ENCODE measurements around the gene CXCL8. TPM values are rescaled to one million over a fixed set of nuclear protein-coding genes. Genes with fewer than 3 reads are reported as not detected.

The CXCL8 gene
- polyA plus RNA-seq, 1 donor from 2014 or later: not detected

DNA sequence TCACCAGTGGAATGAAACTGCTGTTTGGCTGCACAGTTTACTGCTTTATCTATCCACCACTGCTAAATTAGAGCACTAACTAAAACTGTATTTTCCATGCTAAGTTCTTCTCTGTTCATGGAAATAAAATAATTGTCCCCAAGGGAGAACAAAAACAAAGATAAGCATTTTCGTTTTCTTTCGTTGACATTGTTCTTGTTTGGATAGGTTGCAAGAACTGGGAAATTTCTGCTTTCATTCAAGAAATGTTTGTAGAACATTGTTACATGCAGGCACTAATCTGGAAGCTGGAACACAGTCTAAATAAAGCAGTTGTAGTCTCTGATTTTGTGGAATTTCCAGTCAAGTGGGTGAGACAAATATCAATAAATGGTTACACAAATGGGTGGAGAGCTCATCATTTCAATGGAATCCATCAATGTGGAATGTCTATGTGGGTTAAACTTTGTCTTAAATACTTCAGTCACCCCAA, 5.8 kb upstream of the CXCL8 start:
- Histone ChIP-seq H3K4me3 (ENCODE audit: low read length) (no peak overlapping the region), H3K9me3 (ENCODE audit: low read length) (no peaks in the 10 kb centered on the region), H3K9me2 (ENCODE audit: insufficient read depth, low read length) (no peaks in the 10 kb centered on the region), H3K4me2 (ENCODE audit: low read length) (no peak overlapping the region), H2AFZ (ENCODE audit: low read depth, low read length) (no peak overlapping the region), H3K27ac (ENCODE audit: low read length) (no peak overlapping the region), H3F3A (ENCODE audit: insufficient read depth, low read length, poor library complexity, severe bottlenecking) (no peaks in the 10 kb centered on the region), H3K27me3 (ENCODE audit: insufficient read depth, low read depth, low read length) (no peaks in the 10 kb centered on the region), H3K79me2 (replicated peaks; ENCODE audit: insufficient read depth, low read length) (no peaks in the 10 kb centered on the region), H4K20me1 (ENCODE audit: insufficient read depth) (no peaks in the 10 kb centered on the region), H3K9ac (ENCODE audit: low read length) (no peak overlapping the region), H3K36me3 (ENCODE audit: insufficient read depth, low read length) (no peaks in the 10 kb centered on the region)
- no peak for TF ChIP-seq RAD21 (conservative IDR thresholded peaks at IDR 0.05)
- no peak for TF ChIP-seq SMC3 (conservative IDR thresholded peaks at IDR 0.05; ENCODE audit: poor library complexity)
- TF ChIP-seq, protein P1, sequence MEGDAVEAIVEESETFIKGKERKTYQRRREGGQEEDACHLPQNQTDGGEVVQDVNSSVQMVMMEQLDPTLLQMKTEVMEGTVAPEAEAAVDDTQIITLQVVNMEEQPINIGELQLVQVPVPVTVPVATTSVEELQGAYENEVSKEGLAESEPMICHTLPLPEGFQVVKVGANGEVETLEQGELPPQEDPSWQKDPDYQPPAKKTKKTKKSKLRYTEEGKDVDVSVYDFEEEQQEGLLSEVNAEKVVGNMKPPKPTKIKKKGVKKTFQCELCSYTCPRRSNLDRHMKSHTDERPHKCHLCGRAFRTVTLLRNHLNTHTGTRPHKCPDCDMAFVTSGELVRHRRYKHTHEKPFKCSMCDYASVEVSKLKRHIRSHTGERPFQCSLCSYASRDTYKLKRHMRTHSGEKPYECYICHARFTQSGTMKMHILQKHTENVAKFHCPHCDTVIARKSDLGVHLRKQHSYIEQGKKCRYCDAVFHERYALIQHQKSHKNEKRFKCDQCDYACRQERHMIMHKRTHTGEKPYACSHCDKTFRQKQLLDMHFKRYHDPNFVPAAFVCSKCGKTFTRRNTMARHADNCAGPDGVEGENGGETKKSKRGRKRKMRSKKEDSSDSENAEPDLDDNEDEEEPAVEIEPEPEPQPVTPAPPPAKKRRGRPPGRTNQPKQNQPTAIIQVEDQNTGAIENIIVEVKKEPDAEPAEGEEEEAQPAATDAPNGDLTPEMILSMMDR (IDR thresholded peaks at IDR 0.05; ENCODE audit: poor library complexity, severe bottlenecking): no peak
- TF ChIP-seq TAF1 (IDR thresholded peaks at IDR 0.05; ENCODE audit: low read depth): no peak

DNA sequence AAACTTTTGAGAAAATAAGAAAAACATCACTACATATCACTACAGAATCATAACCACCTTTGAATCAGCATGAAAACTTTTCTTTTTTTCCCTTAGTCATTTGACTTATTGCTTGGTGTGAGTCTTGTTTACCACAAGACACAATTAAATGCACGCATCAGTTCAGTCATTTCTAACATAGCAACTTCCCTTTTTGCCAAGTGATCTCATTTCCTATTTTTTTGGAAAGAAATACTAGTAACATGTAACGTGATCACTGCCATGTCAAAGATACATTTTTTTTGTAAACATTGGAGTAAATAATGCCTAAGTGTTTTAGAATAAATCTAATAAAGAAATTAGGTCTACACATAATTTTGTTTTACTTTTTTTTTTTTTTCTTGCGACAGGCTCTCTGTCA, 5.1 kb upstream of the CXCL8 start:
- H3K79me2 ChIP-seq (replicated peaks; ENCODE audit: insufficient read depth, low read length): no peaks in the 10 kb centered on the region
- no peaks in the 10 kb centered on the region for H3K9me3 ChIP-seq (ENCODE audit: low read length)
- no peak overlapping the region for H2AFZ ChIP-seq (ENCODE audit: low read depth, low read length)
- H3K9me2 ChIP-seq (ENCODE audit: insufficient read depth, low read length): no peaks in the 10 kb centered on the region
- no peaks in the 10 kb centered on the region for H3K36me3 ChIP-seq (ENCODE audit: insufficient read depth, low read length)
- H3K27me3 ChIP-seq (ENCODE audit: insufficient read depth, low read depth, low read length): no peaks in the 10 kb centered on the region
- TF ChIP-seq SMC3 (conservative IDR thresholded peaks at IDR 0.05; ENCODE audit: poor library complexity) (no peak), EP300 (conservative IDR thresholded peaks at IDR 0.05; ENCODE audit: poor library complexity, severe bottlenecking) (no peak), TAF1 (IDR thresholded peaks at IDR 0.05; ENCODE audit: low read depth) (no peak), MXI1 (conservative IDR thresholded peaks at IDR 0.05; ENCODE audit: poor library complexity, severe bottlenecking) (no peak), POLR2AphosphoS5 (IDR thresholded peaks at IDR 0.05) (no peak), RAD21 (conservative IDR thresholded peaks at IDR 0.05) (no peak), EZH2 (IDR thresholded peaks at IDR 0.05; ENCODE audit: borderline replicate concordance, insufficient read depth, low read length, poor library complexity, severe bottlenecking) (no peak)
- TF ChIP-seq, protein P1 (IDR thresholded peaks at IDR 0.05; ENCODE audit: poor library complexity, severe bottlenecking): no peak
- TF ChIP-seq, protein P2, sequence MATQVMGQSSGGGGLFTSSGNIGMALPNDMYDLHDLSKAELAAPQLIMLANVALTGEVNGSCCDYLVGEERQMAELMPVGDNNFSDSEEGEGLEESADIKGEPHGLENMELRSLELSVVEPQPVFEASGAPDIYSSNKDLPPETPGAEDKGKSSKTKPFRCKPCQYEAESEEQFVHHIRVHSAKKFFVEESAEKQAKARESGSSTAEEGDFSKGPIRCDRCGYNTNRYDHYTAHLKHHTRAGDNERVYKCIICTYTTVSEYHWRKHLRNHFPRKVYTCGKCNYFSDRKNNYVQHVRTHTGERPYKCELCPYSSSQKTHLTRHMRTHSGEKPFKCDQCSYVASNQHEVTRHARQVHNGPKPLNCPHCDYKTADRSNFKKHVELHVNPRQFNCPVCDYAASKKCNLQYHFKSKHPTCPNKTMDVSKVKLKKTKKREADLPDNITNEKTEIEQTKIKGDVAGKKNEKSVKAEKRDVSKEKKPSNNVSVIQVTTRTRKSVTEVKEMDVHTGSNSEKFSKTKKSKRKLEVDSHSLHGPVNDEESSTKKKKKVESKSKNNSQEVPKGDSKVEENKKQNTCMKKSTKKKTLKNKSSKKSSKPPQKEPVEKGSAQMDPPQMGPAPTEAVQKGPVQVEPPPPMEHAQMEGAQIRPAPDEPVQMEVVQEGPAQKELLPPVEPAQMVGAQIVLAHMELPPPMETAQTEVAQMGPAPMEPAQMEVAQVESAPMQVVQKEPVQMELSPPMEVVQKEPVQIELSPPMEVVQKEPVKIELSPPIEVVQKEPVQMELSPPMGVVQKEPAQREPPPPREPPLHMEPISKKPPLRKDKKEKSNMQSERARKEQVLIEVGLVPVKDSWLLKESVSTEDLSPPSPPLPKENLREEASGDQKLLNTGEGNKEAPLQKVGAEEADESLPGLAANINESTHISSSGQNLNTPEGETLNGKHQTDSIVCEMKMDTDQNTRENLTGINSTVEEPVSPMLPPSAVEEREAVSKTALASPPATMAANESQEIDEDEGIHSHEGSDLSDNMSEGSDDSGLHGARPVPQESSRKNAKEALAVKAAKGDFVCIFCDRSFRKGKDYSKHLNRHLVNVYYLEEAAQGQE (IDR thresholded peaks at IDR 0.05; ENCODE audit: borderline replicate concordance): no peak
- H4K20me1 ChIP-seq (ENCODE audit: insufficient read depth): no peaks in the 10 kb centered on the region
- no peak overlapping the region for H3K27ac ChIP-seq (ENCODE audit: low read length)
- H3K9ac ChIP-seq (ENCODE audit: low read length): no peak overlapping the region
- no peak overlapping the region for H3K4me2 ChIP-seq (ENCODE audit: low read length)
- H3F3A ChIP-seq (ENCODE audit: insufficient read depth, low read length, poor library complexity, severe bottlenecking): no peaks in the 10 kb centered on the region
- no peak overlapping the region for H3K4me3 ChIP-seq (ENCODE audit: low read length)

Data from neural cell (in vitro differentiated cells).